ENCODE measurements around the gene NKTR. TPM values are rescaled to one million over a fixed set of nuclear protein-coding genes. Genes with fewer than 3 reads are reported as not detected.

The NKTR gene
- total RNA-seq, 1 experiment from 2014 or later, result 89.3 TPM

DNA sequence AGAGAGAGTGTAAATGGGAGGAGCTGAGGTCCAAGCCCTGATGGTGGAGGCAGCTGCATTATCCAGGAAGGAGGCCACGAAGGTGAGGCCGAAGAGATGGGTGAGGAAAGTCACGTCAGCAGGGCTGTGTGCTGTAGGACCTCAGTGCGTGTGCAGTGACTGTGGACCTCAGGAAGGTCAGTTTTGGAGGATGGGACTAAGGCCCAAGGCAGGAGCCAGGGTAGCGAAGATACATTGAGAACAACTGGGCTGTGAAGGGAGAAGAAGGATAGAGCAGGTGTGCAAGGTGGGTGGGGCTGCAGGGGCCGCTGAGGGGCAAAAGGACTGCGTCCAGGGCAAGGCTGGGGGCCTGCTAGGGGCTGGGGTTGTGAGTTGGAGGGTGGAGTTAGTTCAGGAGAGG, 89.7 kb downstream of the NKTR start:
- H3K27ac Mint-ChIP-seq, result no peak overlapping the region
- DNase-seq (ENCODE audit: low spot score), result no peak
- TF ChIP-seq, protein P1, sequence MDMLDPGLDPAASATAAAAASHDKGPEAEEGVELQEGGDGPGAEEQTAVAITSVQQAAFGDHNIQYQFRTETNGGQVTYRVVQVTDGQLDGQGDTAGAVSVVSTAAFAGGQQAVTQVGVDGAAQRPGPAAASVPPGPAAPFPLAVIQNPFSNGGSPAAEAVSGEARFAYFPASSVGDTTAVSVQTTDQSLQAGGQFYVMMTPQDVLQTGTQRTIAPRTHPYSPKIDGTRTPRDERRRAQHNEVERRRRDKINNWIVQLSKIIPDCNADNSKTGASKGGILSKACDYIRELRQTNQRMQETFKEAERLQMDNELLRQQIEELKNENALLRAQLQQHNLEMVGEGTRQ (CRISPR knock-in tag; IDR thresholded peaks at IDR 0.05), result no peak
- TF ChIP-seq ATF1 (CRISPR knock-in tag; IDR thresholded peaks at IDR 0.05) (no peak), ETV6 (CRISPR knock-in tag; IDR thresholded peaks at IDR 0.05) (no peak), ZNF121 (CRISPR knock-in tag; IDR thresholded peaks at IDR 0.05) (no peak), CREM (CRISPR knock-in tag; IDR thresholded peaks at IDR 0.05) (no peak), TCF7 (CRISPR knock-in tag; IDR thresholded peaks at IDR 0.05; ENCODE audit: low read depth) (no peak), ZNF263 (CRISPR knock-in tag; IDR thresholded peaks at IDR 0.05; ENCODE audit: low read depth) (no peak), NR2C2 (CRISPR knock-in tag; IDR thresholded peaks at IDR 0.05) (no peak), HMGXB4 (CRISPR knock-in tag; IDR thresholded peaks at IDR 0.05) (no peak), NFE2L1 (CRISPR knock-in tag; IDR thresholded peaks at IDR 0.05) (no peak), FOXP4 (CRISPR knock-in tag; IDR thresholded peaks at IDR 0.05) (no peak), TP53 (CRISPR knock-in tag; IDR thresholded peaks at IDR 0.05) (no peak), SMAD4 (CRISPR knock-in tag; IDR thresholded peaks at IDR 0.05) (no peak), CBFB (CRISPR knock-in tag; IDR thresholded peaks at IDR 0.05; ENCODE audit: low read depth) (no peak)
- TF ChIP-seq, protein P2, sequence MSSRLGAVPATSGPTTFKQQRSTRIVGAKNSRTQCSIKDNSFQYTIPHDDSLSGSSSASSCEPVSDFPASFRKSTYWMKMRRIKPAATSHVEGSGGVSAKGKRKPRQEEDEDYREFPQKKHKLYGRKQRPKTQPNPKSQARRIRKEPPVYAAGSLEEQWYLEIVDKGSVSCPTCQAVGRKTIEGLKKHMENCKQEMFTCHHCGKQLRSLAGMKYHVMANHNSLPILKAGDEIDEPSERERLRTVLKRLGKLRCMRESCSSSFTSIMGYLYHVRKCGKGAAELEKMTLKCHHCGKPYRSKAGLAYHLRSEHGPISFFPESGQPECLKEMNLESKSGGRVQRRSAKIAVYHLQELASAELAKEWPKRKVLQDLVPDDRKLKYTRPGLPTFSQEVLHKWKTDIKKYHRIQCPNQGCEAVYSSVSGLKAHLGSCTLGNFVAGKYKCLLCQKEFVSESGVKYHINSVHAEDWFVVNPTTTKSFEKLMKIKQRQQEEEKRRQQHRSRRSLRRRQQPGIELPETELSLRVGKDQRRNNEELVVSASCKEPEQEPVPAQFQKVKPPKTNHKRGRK (CRISPR knock-in tag; IDR thresholded peaks at IDR 0.05; ENCODE audit: borderline replicate concordance), result no peak
- TF ChIP-seq, protein P3, sequence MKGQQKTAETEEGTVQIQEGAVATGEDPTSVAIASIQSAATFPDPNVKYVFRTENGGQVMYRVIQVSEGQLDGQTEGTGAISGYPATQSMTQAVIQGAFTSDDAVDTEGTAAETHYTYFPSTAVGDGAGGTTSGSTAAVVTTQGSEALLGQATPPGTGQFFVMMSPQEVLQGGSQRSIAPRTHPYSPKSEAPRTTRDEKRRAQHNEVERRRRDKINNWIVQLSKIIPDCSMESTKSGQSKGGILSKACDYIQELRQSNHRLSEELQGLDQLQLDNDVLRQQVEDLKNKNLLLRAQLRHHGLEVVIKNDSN (CRISPR knock-in tag; IDR thresholded peaks at IDR 0.05), result no peak
- TF ChIP-seq, protein P4, sequence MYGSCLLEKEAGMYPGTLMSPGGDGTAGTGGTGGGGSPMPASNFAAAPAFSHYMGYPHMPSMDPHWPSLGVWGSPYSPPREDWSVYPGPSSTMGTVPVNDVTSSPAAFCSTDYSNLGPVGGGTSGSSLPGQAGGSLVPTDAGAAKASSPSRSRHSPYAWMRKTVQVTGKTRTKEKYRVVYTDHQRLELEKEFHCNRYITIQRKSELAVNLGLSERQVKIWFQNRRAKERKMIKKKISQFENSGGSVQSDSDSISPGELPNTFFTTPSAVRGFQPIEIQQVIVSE (CRISPR knock-in tag; IDR thresholded peaks at IDR 0.05; ENCODE audit: borderline replicate concordance), result no peak
- ChIA-PET CTCF (no interaction called here), POLR2A (interaction anchor here (1.0 kb wide), 1 partner anchor 98 kb away, joined by 3 read pairs; no protein-coding TSS in a partner anchor)
- no peaks in the 10 kb centered on the region for H3K9me3 Mint-ChIP-seq
- H3K4me1 Mint-ChIP-seq, result peaks cover 18% of the 10 kb centered on the region
- no peaks in the 10 kb centered on the region for H3K36me3 Mint-ChIP-seq
- no peak for ATAC-seq
- no peak overlapping the region for H3K4me3 Mint-ChIP-seq
- peaks cover 3% of the 10 kb centered on the region for H3K27me3 Mint-ChIP-seq (ENCODE audit: low read depth)

DNA sequence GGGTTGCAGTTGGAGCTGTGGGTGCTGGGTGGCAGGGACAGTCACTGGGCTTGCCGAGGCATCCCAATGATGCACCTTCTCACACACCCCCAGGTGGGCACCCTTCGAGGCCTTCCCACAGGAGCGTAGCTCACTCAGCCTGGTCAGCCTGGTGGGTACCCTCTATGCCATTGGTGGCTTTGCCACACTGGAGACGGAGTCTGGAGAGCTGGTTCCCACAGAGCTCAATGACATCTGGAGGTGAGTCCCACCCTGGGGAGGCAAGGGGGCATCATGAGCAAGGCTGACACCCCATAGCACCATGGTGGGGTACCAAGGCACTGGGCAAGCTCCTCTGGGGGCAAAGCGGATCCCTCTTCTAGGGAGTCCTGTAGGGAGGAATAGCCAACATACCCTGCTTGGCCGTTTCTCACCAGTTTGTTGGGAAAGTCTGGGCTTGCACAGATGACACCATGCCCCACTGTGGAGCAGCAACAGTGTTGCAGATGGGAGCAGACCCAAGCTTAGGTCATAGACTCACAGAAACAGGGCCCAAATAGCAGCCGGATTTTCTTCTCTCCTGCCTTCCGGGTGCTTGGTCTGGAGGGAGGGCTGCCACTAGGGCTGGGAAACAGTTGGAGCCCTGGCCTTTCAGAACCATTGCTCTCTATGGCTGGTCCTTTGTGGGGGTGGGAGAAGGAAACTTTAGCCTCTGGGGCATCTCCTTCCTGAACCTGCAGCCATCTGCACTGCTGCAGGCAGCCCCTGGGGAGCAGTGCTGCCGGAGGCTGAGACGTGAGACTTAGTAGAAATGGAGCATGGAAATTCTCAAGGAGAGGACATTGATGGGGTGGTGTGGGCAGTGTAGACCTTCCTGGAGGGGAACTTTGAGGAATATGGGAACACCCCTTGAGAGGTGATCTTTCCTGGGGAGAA, 90.5 kb downstream of the NKTR start:
- TF ChIP-seq CREB1 (CRISPR knock-in tag; IDR thresholded peaks at IDR 0.05) (no peak), SMAD3 (CRISPR knock-in tag; IDR thresholded peaks at IDR 0.05; ENCODE audit: borderline replicate concordance) (no peak), SOX15 (CRISPR knock-in tag; IDR thresholded peaks at IDR 0.05) (no peak)
- TF ChIP-seq, protein P5, sequence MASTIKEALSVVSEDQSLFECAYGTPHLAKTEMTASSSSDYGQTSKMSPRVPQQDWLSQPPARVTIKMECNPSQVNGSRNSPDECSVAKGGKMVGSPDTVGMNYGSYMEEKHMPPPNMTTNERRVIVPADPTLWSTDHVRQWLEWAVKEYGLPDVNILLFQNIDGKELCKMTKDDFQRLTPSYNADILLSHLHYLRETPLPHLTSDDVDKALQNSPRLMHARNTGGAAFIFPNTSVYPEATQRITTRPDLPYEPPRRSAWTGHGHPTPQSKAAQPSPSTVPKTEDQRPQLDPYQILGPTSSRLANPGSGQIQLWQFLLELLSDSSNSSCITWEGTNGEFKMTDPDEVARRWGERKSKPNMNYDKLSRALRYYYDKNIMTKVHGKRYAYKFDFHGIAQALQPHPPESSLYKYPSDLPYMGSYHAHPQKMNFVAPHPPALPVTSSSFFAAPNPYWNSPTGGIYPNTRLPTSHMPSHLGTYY (CRISPR knock-in tag; IDR thresholded peaks at IDR 0.05), result no peak
- TF ChIP-seq, protein P6, sequence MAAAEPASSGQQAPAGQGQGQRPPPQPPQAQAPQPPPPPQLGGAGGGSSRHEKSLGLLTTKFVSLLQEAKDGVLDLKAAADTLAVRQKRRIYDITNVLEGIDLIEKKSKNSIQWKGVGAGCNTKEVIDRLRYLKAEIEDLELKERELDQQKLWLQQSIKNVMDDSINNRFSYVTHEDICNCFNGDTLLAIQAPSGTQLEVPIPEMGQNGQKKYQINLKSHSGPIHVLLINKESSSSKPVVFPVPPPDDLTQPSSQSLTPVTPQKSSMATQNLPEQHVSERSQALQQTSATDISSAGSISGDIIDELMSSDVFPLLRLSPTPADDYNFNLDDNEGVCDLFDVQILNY (CRISPR knock-in tag; IDR thresholded peaks at IDR 0.05), result no peak
- Mint-ChIP-seq H3K4me1 (peaks cover 18% of the 10 kb centered on the region), H3K36me3 (no peaks in the 10 kb centered on the region), H3K27ac (no peak overlapping the region), H3K27me3 (ENCODE audit: low read depth) (peaks cover 3% of the 10 kb centered on the region), H3K9me3 (no peaks in the 10 kb centered on the region), H3K4me3 (no peak overlapping the region)
- no peak for DNase-seq (ENCODE audit: low spot score)
- POLR2A ChIA-PET, result no interaction called here
- no peak for ATAC-seq
- CTCF ChIA-PET, result no interaction called here
